NCI-H1694 (cell line): Measurements from ENCODE around the gene WWOX.

ENCODE experiments used
- DNase-seq: peaks from one replicate; lab custom pipeline; 2025; lab: John Stamatoyannopoulos, UW

The WWOX gene

DNA sequence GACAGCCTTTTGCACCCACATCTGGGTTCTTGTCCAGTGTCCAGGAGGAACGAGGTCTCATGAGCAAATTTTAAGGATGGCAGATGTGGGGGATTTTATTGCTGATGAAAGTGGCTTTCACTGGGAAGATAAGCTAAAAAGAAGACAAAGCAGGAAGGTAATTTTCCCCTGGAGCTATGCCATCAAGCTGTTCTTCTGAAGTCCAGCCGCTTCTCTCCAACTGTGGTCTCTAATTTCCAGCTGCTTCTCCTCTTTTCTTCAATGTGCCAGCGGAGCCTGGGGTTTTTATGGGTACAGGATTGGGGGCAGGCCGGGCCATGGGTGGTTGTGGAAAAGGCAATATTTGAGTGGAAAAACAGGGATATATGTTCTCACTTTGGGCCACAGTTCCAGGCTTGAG, 430.8 kb downstream of the WWOX start:
- no peak for DNase-seq

- DNase-seq: no peak
Measured at GRCh38 chr16:78535098-78535497, 435.6 kb downstream of the WWOX start.

DNA sequence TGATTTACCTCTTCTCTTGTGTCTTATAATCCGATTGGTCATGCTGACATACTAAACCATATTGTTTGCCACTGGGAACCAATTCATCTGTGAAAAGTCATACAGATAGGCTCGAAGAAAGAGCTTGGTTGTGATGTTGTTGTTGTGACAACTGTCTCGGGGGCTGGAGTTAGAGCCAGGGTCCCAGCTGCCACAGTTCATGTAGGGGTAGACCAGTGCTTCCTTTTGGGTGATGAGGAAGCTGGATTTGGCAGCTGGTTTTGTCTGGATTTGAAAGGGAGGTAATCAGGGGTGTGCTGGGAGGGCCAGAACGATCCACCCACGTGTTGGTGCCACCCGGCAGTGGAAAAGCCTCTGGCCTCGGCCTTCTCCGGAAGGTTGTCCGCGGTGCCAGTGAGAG, 438.1 kb downstream of the WWOX start:
- no peak for DNase-seq

DNA sequence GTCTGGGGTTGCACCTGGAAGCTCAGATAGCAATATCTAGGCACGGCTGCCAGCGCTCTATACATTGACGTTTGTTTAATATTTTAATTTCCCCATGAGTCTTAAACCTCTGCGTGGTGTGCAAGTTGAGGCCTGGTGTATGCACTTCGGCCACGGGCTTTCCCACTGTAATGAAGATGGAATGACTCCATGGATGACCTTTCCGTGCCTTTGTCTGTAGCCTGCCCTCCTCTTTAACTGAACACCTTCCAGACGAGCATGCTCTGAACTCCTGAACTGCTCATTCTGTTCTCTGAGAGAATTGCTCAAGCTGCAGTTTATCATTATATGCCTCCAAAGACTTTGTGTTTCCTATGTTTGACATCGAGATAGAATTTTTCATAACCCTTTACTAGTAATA, 438.8 kb downstream of the WWOX start:
- DNase-seq: no peak

DNA sequence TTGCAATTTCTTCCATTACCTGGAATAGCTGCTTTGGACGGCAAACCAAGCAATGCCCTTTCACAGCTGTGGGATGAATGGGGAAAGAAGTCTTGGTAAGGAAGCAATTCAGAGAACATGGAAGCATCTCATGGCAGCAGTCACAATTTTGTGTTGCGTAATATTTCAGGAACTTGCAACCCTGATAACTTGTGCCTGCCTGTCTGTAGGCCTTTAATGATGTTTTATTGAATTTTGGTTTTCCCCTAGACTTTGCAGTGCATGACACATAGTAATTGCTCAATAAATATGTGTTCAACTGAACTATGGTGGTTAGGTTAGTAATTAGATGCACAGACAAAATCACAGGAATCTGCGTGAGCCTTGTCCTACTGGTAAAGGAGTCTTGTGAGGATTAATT, 439.5 kb downstream of the WWOX start:
- DNase-seq: no peak

DNA sequence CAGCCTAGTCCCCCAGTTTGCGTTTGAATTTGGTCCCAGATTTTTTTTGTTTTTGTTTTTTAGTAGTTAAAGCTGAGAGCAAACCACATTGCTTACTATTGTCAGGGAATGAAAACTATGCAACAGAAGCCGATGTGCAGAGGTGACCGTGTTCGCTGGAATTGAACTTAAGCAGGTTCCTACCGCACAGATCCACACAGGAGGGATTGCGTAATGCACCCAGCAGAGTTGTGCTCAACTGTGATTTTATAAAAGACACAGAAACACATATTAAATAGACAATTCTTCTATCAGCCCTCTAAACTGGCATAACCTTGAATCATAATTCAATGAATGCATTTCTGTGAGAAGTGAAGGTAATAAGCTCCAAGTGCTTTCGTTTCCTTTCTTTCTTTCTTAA, 443.0 kb downstream of the WWOX start:
- no peak for DNase-seq

GRCh38 chr16:78543023-78543422, 443.6 kb downstream of the WWOX start:
- no peak for DNase-seq

GRCh38 chr16:78549366-78549765, 449.9 kb downstream of the WWOX start:
- DNase-seq: no peak

- no peak for DNase-seq
Measured at GRCh38 chr16:78551487-78552085, 452.1 kb downstream of the WWOX start.

GRCh38 chr16:78552106-78552675, 452.7 kb downstream of the WWOX start:
- peak; percentile 7 for DNase-seq

- DNase-seq: no peak
Measured at GRCh38 chr16:78552716-78553115, 453.3 kb downstream of the WWOX start.

- DNase-seq: no peak
Measured at GRCh38 chr16:78553268-78554039, 454.0 kb downstream of the WWOX start.

- DNase-seq: no peak
Measured at GRCh38 chr16:78556421-78556820, 457.0 kb downstream of the WWOX start.

GRCh38 chr16:78560997-78561396, 461.5 kb downstream of the WWOX start:
- no peak for DNase-seq

GRCh38 chr16:78562111-78562510, 462.7 kb downstream of the WWOX start:
- DNase-seq: no peak

DNA sequence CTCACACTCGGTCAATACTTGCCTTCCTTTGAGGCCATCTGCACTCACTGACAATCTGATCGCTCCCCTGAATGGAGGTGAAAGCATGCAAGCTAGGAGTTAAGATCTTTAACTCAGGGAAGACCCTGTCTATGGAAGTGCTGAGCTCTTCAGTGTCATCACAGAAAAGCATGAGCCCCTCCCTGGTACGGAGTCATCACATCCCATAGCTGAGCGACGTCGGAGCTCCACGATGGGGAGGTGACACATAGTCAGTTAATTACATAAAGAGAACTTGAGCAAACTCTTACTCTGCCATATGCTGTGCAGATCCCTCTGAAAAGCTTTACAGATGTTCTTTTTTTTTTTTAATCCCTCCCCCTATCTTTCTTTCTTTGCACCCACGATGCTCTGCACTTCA, 463.2 kb downstream of the WWOX start:
- no peak for DNase-seq

- peak; percentile 32 for DNase-seq
Measured at GRCh38 chr16:78563905-78564304, 464.5 kb downstream of the WWOX start.

GRCh38 chr16:78566397-78567073, 467.1 kb downstream of the WWOX start:
- DNase-seq: no peak

GRCh38 chr16:78570399-78571141, 471.1 kb downstream of the WWOX start:
- no peak for DNase-seq

GRCh38 chr16:78571434-78571833, 472.0 kb downstream of the WWOX start:
- DNase-seq: no peak

DNA sequence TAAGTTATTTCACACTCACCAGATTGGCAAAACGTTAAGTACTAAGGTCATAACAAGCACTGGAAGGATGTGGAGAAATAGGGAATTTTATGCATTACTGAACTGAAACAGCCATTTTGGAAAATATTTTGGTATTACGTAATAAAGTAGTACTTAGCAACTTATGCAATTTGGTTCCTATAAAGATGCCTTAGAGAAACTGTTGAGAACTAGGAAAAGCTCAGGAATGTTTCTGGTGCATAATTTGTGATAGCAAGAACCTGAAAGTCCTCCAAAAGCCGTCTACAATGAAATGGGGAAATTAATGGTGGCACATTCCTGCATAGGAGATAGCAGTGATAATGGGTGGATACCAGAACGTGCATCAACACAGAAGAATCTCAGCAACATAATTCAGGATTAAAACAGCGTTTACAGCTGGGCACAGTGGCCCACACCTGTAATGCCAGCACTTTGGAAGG, 472.5 kb downstream of the WWOX start:
- no peak for DNase-seq

DNA sequence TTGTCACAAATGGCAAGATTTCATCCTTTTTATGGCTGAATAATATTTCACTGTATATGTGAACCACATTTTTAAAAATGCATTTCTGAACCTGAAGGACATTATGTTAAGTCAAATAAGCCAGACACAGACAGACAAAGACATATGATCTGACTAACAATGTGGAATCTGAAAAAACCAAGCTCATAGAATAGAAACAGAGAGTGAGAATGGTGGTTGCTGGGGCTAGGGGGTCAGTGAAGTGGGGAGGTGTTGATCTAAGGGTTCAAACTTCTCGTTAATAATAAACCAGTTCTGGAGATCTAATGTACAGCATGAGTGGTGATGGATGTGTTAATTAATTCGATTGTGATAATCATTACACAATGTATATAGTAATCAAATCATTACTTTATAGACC, 475.1 kb downstream of the WWOX start:
- DNase-seq: no peak
